H1 (cell line): ENCODE results near the gene NAPG. TPM values are rescaled to one million over a fixed set of nuclear protein-coding genes. Genes with fewer than 3 reads are reported as not detected.
A peak's percentile ranks its signal among the peaks of the same experiment; 100 is the strongest.

Source experiments
- CTCF ChIA-PET: fragments of 300-600 bp; sonication (Branson Sonifier 250); formaldehyde crosslinking; loops from one replicate; lab custom pipeline; 2021; ENCODE audit not compliant: partially characterized antibody; lab: Charles Lee
- POLR2A ChIA-PET: fragments of 300-600 bp; sonication (Branson Sonifier 250); formaldehyde crosslinking; loops from one replicate; lab custom pipeline; 2021; ENCODE audit warnings: inconsistent platforms; ENCODE audit not compliant: partially characterized antibody; lab: Charles Lee
- DNase-seq, 2 experiments: peaks; one replicate each; pipeline versions ENCODE4 v3.0.0 to v3.0.0-alpha.2; 2010 to 2022; ENCODE audit warnings: low spot score in 2 of 2, low read depth in 1 of 2, mixed read lengths in 1 of 2
- FAIRE-seq: peaks from 2 replicates; lab custom pipeline; 2011; peaks lifted over from hg19 to GRCh38; lab: Jason Lieb, UNC
- H2AFZ ChIP-seq: 2 replicates; pipeline ENCODE4 v1.8.1; 2012; ENCODE audit warnings: low read length, inconsistent platforms
- H2AK5ac ChIP-seq: 2 replicates; pipeline ENCODE4 v1.6.1; 2013; ENCODE audit warnings: low read depth, low read length
- H2BK120ac ChIP-seq: replicated peaks from 2 replicates; pipeline ENCODE3; 2013; ENCODE audit warnings: low read depth, low read length, inconsistent platforms
- H2BK12ac ChIP-seq: 2 replicates; pipeline ENCODE4 v1.6.1; 2013; ENCODE audit warnings: low read depth, low read length
- H2BK15ac ChIP-seq: 2 replicates; pipeline ENCODE4 v1.6.1; 2013; ENCODE audit warnings: low read length
- H2BK20ac ChIP-seq: 2 replicates; pipeline ENCODE4 v1.6.1; 2013; ENCODE audit warnings: low read length
- H2BK5ac ChIP-seq: 2 replicates; pipeline ENCODE4 v1.6.1; 2013; ENCODE audit warnings: low read depth, low read length
- H3K14ac ChIP-seq: 2 replicates; pipeline ENCODE4 v1.6.1; 2013; ENCODE audit warnings: inconsistent platforms; ENCODE audit not compliant: insufficient read length
- H3K18ac ChIP-seq: 2 replicates; pipeline ENCODE4 v1.6.1; 2013; ENCODE audit warnings: low read length; ENCODE audit errors: extremely low read depth
- H3K23ac ChIP-seq: 2 replicates; pipeline ENCODE4 v1.6.1; 2013; ENCODE audit warnings: inconsistent platforms; ENCODE audit not compliant: insufficient read length
- H3K23me2 ChIP-seq: 2 replicates; pipeline ENCODE4 v1.6.1; 2013; ENCODE audit warnings: low read depth, low read length
- H3K27ac ChIP-seq: 2 replicates; pipeline ENCODE4 v1.6.1; 2011; ENCODE audit warnings: low read depth, low read length, inconsistent platforms
- H3K27me3 ChIP-seq, 4 experiments: replicated peaks in 1 of 4; 1 replicate in 1 of 4; 2 replicates in 3 of 4; pipeline versions ENCODE4 v1.6.1 to v1.8.1; 2011 to 2013; ENCODE audit warnings: low read length in 3 of 4, mild to moderate bottlenecking in 3 of 4, inconsistent platforms in 2 of 4, mixed read lengths in 2 of 4, moderate library complexity in 1 of 4; ENCODE audit not compliant: control insufficient read depth in 3 of 4, insufficient read depth in 3 of 4; ENCODE audit errors: extremely low read depth in 1 of 4
- H3K36me3 ChIP-seq, 4 experiments: 2 replicates each; pipeline versions ENCODE4 v1.6.1 to v1.8.1; 2011 to 2013; ENCODE audit warnings: mild to moderate bottlenecking in 4 of 4, low read length in 3 of 4, moderate library complexity in 2 of 4, control low read depth in 1 of 4, inconsistent platforms in 1 of 4; ENCODE audit not compliant: insufficient read depth in 4 of 4, control insufficient read depth in 2 of 4
- H3K4ac ChIP-seq: replicated peaks from 2 replicates; pipeline ENCODE3; 2013; ENCODE audit warnings: low read length, low read depth, mixed read lengths, inconsistent platforms; ENCODE audit not compliant: insufficient read length
- H3K4me1 ChIP-seq, 4 experiments: replicated peaks in 1 of 4; 1 replicate in 1 of 4; 2 replicates in 3 of 4; pipeline versions ENCODE4 v1.6.1 to v1.8.1; 2011 to 2013; ENCODE audit warnings: low read length in 3 of 4, inconsistent platforms in 2 of 4, mixed read lengths in 1 of 4; ENCODE audit not compliant: insufficient read depth in 4 of 4, control insufficient read depth in 3 of 4
- H3K4me2 ChIP-seq, 2 experiments: 2 replicates each; pipeline versions ENCODE4 v1.6.1 to v1.8.1; 2011 to 2013; ENCODE audit warnings: low read depth in 2 of 2, low read length in 2 of 2, control low read depth in 1 of 2, inconsistent platforms in 1 of 2, mild to moderate bottlenecking in 1 of 2; ENCODE audit not compliant: insufficient read depth in 1 of 2
- H3K4me3 ChIP-seq, 4 experiments: fragments of 200-600, 300-600 bp in 1 of 4; sonication (generic), shearing (Covaris generic), sonication (Bioruptor Twin) in 1 of 4; 2 replicates each; pipeline versions ENCODE4 v1.5.1 to v1.8.1; 2011 to 2016; ENCODE audit warnings: low read length in 4 of 4, low read depth in 3 of 4, control low read depth in 2 of 4, inconsistent platforms in 2 of 4, mild to moderate bottlenecking in 2 of 4, mixed read lengths in 1 of 4, moderate library complexity in 1 of 4; ENCODE audit not compliant: insufficient read depth in 2 of 4; ENCODE audit errors: extremely low read depth in 1 of 4
- H3K56ac ChIP-seq: replicated peaks from 2 replicates; pipeline ENCODE3; 2013; ENCODE audit warnings: low read depth, mild to moderate bottlenecking, mixed read lengths, low read length, inconsistent platforms; ENCODE audit not compliant: insufficient read length
- H3K79me1 ChIP-seq: 2 replicates; pipeline ENCODE4 v1.6.1; 2013; ENCODE audit warnings: low read depth, low read length, control low read depth
- H3K79me2 ChIP-seq, 2 experiments: 2 replicates each; pipeline versions ENCODE4 v1.6.1 to v1.8.1; 2012 to 2013; ENCODE audit warnings: low read length in 2 of 2, mild to moderate bottlenecking in 2 of 2, inconsistent platforms in 1 of 2; ENCODE audit not compliant: insufficient read depth in 2 of 2, control insufficient read depth in 1 of 2
- H3K9ac ChIP-seq, 4 experiments: replicated peaks in 1 of 4; 1 replicate in 1 of 4; 2 replicates in 3 of 4; pipeline versions ENCODE4 v1.6.1 to v1.8.1; 2011 to 2013; ENCODE audit warnings: low read depth in 3 of 4, low read length in 3 of 4, control low read depth in 2 of 4, mild to moderate bottlenecking in 2 of 4, moderate library complexity in 2 of 4, inconsistent platforms in 1 of 4; ENCODE audit errors: extremely low read depth in 1 of 4
- H3K9me3 ChIP-seq, 2 experiments: 2 replicates each; pipeline versions ENCODE4 v1.6.1 to v1.8.1; 2012 to 2013; ENCODE audit warnings: mild to moderate bottlenecking in 2 of 2, moderate library complexity in 2 of 2, control low read depth in 1 of 2, inconsistent platforms in 1 of 2, low read depth in 1 of 2, low read length in 1 of 2, mixed read lengths in 1 of 2; ENCODE audit not compliant: insufficient read depth in 2 of 2
- H4K20me1 ChIP-seq, 2 experiments: replicated peaks in 1 of 2; 2 replicates each; pipeline versions ENCODE3 to v1.8.1; 2011 to 2013; ENCODE audit warnings: inconsistent platforms in 2 of 2, low read length in 2 of 2, mild to moderate bottlenecking in 1 of 2; ENCODE audit not compliant: insufficient read depth in 2 of 2, control insufficient read depth in 1 of 2
- H4K5ac ChIP-seq: 2 replicates; pipeline ENCODE4 v1.6.1; 2013; ENCODE audit warnings: low read length, low read depth, mixed read lengths, inconsistent platforms; ENCODE audit not compliant: insufficient read length
- H4K8ac ChIP-seq: 2 replicates; pipeline ENCODE4 v1.8.0; 2013; ENCODE audit warnings: mild to moderate bottlenecking, moderate library complexity, low read length, inconsistent platforms; ENCODE audit not compliant: insufficient read depth; ENCODE audit errors: extremely low read depth
- H4K91ac ChIP-seq: replicated peaks from 2 replicates; pipeline ENCODE3; 2013; ENCODE audit warnings: low read length, mixed read lengths, inconsistent platforms; ENCODE audit not compliant: insufficient read length
- CEBPB ChIP-seq: IDR thresholded peaks from 2 replicates; pipeline ENCODE4 v1.6.1; 2012; ENCODE audit warnings: low read depth, low read length
- CREB1 ChIP-seq: IDR thresholded peaks from 2 replicates; pipeline ENCODE4 v1.6.1; 2012; ENCODE audit warnings: inconsistent platforms
- KDM4A ChIP-seq: IDR thresholded peaks from one replicate; pipeline ENCODE4 v1.7.1; 2012; ENCODE audit warnings: low read depth, mild to moderate bottlenecking, moderate library complexity, low read length, inconsistent platforms; ENCODE audit not compliant: severe bottlenecking
- NRF1 ChIP-seq: IDR thresholded peaks from 2 replicates; pipeline ENCODE4 v1.6.1; 2011; ENCODE audit warnings: mild to moderate bottlenecking, low read depth, low read length, improper control_type of control experiment
- POLR2AphosphoS5 ChIP-seq: IDR thresholded peaks from 2 replicates; pipeline ENCODE4 v1.6.1; 2011; ENCODE audit warnings: low read depth, low read length
- RBBP5 ChIP-seq: IDR thresholded peaks from 2 replicates; pipeline ENCODE4 v1.7.1; 2012; ENCODE audit warnings: low read depth, mild to moderate bottlenecking, inconsistent platforms, low read length, moderate library complexity, borderline replicate concordance
- RFX5 ChIP-seq: IDR thresholded peaks from 2 replicates; pipeline ENCODE4 v1.6.1; 2011; ENCODE audit warnings: low read depth, low read length, improper control_type of control experiment, borderline replicate concordance
- SIRT6 ChIP-seq: IDR thresholded peaks from one replicate; pipeline ENCODE4 v1.7.1; 2012; ENCODE audit warnings: low read length, inconsistent platforms
- YY1 ChIP-seq: IDR thresholded peaks from 2 replicates; pipeline ENCODE4 v1.6.1; 2011; ENCODE audit warnings: low read depth, mild to moderate bottlenecking, low read length
- WGBS, 2 experiments: shearing (Covaris generic) in 1 of 2; methylation state at CpG; one replicate each; pipeline versions ENCODE4 v1.1.6 to v1.1.7; 2013 to 2015; ENCODE audit warnings: low lambda C conversion rate in 2 of 2, mixed read lengths in 2 of 2, inconsistent platforms in 1 of 2, low coverage in 1 of 2, missing lambda C conversion rate in 1 of 2; ENCODE audit not compliant: insufficient replicate concordance in 2 of 2, insufficient coverage in 1 of 2, insufficient read length in 1 of 2; ENCODE audit errors: extremely low coverage in 1 of 2, missing lambda C conversion rate in 1 of 2; 5-methylcytosine and 5-hydroxymethylcytosine counted together
- long read RNA-seq, 2 experiments: library from RNA in 1 of 2; library from capped mRNA in 1 of 2; stranded (forward); transcript quantifications; one replicate each; pipeline ENCODE4 v2.0.0, GENCODE V29; 2021; ENCODE audit warnings: inconsistent platforms in 1 of 2
- polyA minus RNA-seq, 3 experiments: library from RNA; depleted of rRNA, polyadenylated mRNA; stranded (reverse); fragments of >200 nt; gene quantifications; 1 replicate in 2 of 3; 2 replicates in 1 of 3; pipeline ENCODE4 v1.2.3, GENCODE V29; 2011
- polyA plus RNA-seq, 7 experiments: library from polyadenylated mRNA; depleted of rRNA in 3 of 7; stranded (reverse) in 5 of 7; unstranded in 2 of 7; fragments of >200 nt in 5 of 7; fragments of 200-250 nt in 2 of 7; gene quantifications; 1 replicate in 5 of 7; 2 replicates in 1 of 7; 4 replicates in 1 of 7; pipeline versions ENCODE4 v1.2.1 to v1.2.3, GENCODE V29; 2011 to 2013; ENCODE audit warnings: missing spikeins in 2 of 7, mixed read lengths in 2 of 7
- total RNA-seq: library from RNA; stranded (reverse); fragmentation: NEBNext Ultra II Directional; extraction: Animal tissue kit (Norgen Biotek cat#: 25700); gene quantifications from 2 replicates; pipeline ENCODE4 v1.2.1, GENCODE V29; 2021

Gene NAPG
- total RNA-seq (19.6 and 23.5 TPM in 2 replicates), polyA plus RNA-seq (2011; rRNA removed) (5.5 and 8.0 TPM in 2 replicates), polyA minus RNA-seq (2011; rRNA and poly(A)+ RNA removed) (10.4 and 13.9 TPM in 2 replicates)
- 12.0 TPM for polyA plus RNA-seq (2011; cell fraction: cytosol; rRNA removed)
- 6.3 TPM for polyA plus RNA-seq (2011; cell fraction: nucleus; rRNA removed)
- polyA plus RNA-seq (2012, experiment 1 of 2): 12.2 to 16.8 TPM (median 14.9 TPM) in 4 replicates
- 3.0 TPM for polyA plus RNA-seq (2012, experiment 2 of 2)
- polyA plus RNA-seq (2013, experiment 1 of 2): 15.2 TPM
- polyA plus RNA-seq (2013, experiment 2 of 2): 15.8 TPM
- 12.8 TPM for polyA minus RNA-seq (2011; cell fraction: cytosol; rRNA and poly(A)+ RNA removed)
- polyA minus RNA-seq (2011; cell fraction: nucleus; rRNA and poly(A)+ RNA removed): 20.8 TPM
- long read RNA-seq, experiment 1, partial matches to known transcripts: 3 of 17 reads
- long read RNA-seq, experiment 1, other reads (novel, unspliced or antisense): 14 of 17 reads
- long read RNA-seq, experiment 2, partial matches to known transcripts: 1 of 3 reads
- long read RNA-seq, experiment 2, other reads (novel, unspliced or antisense): 1 of 3 reads

GRCh38 chr18:10525697-10526560 is at the start of gene NAPG:
TSS of gene NAPG (plus strand) at chr18:10526027. CDS start at chr18:10526103, 76 bp downstream.
- H3K27ac ChIP-seq: no peak within 1 kb of the TSS
- H3K79me2 ChIP-seq: peaks cover 16 to 46% of the 10 kb centered on the region in 2 experiments
- FAIRE-seq (no peak), DNase-seq (peak; percentile 80 to 88)
- H3K4me1 ChIP-seq: peaks cover 0 to 6% (median 3%) of the 10 kb centered on the region in 4 experiments; a peak in 4 of 7 replicates
- ChIA-PET CTCF (interaction anchor here (0.6 to 1.4 kb wide), 3 partner anchors 336 to 960 kb away, joined by 3 to 5 read pairs (median 3); no protein-coding TSS in a partner anchor), POLR2A (interaction anchor here (0.6 to 1.1 kb wide), 5 partner anchors 11 to 566 kb away, joined by 3 to 4 read pairs (median 3); no protein-coding TSS in a partner anchor)
- H3K56ac ChIP-seq: peak within 1 kb of the TSS; percentile 32
- H3K27me3 ChIP-seq: no peaks in the 10 kb centered on the region
- H3K18ac ChIP-seq: peak within 1 kb of the TSS; percentile 60
- H2AK5ac ChIP-seq: no peak within 1 kb of the TSS
- no peaks in the 10 kb centered on the region for H3K9me3 ChIP-seq
- H2BK5ac ChIP-seq: peak within 1 kb of the TSS; percentile 24
- peaks cover 0 to 6% of the 10 kb centered on the region in 2 experiments for H4K20me1 ChIP-seq
- peak within 1 kb of the TSS; percentile 79 to 95 (median 90) for H3K4me3 ChIP-seq
- no peak within 1 kb of the TSS for H3K14ac ChIP-seq
- H2BK120ac ChIP-seq: no peak within 1 kb of the TSS
- H3K4ac ChIP-seq: peak within 1 kb of the TSS; percentile 10
- H3K23ac ChIP-seq: no peak within 1 kb of the TSS
- H3K36me3 ChIP-seq: no peaks in the 10 kb centered on the region
- H4K91ac ChIP-seq: peak within 1 kb of the TSS; percentile 15
- peak within 1 kb of the TSS; percentile 64 to 93 for H3K4me2 ChIP-seq
- no peak within 1 kb of the TSS for H4K5ac ChIP-seq
- no peak within 1 kb of the TSS for H2BK12ac ChIP-seq
- peaks cover 5% of the 10 kb centered on the region; the same call in 1 of the 2 replicates for H3K23me2 ChIP-seq
- H4K8ac ChIP-seq: peak within 1 kb of the TSS; percentile 73
- H2BK15ac ChIP-seq: no peak within 1 kb of the TSS
- WGBS, 2 experiments: 1% methylated on average over 46 of the region's 68 CpGs; no CpG with 5 or more reads in 1 of the 2 experiments
- H2AFZ ChIP-seq: peak within 1 kb of the TSS; percentile 93; the same call in 1 of the 2 replicates
- peak within 1 kb of the TSS; percentile 39 to 72 (median 61) for H3K9ac ChIP-seq
- H3K79me1 ChIP-seq: peaks cover 7% of the 10 kb centered on the region
- H2BK20ac ChIP-seq: no peak within 1 kb of the TSS
- TF ChIP-seq CEBPB (peak; percentile 21; the same call in 1 of the 2 replicates), YY1 (0 out of 2 replicates have a peak, but pooled peaks have one; percentile 9), RFX5 (no peak), NRF1 (peak; percentile 98), CREB1 (peak; percentile 64), SIRT6 (no peak), POLR2AphosphoS5 (peak; percentile 47), RBBP5 (0 out of 2 replicates have a peak, but pooled peaks have one; percentile 70), KDM4A (peak; percentile 43)
